ENCODE data around the gene CCDC142. TPM values are rescaled to one million over a fixed set of nuclear protein-coding genes. Genes with fewer than 3 reads are reported as not detected.

Gene CCDC142
- total and polyA plus RNA-seq, 11 donors = 4.4 to 13.4 (median 6.4) TPM

DNA sequence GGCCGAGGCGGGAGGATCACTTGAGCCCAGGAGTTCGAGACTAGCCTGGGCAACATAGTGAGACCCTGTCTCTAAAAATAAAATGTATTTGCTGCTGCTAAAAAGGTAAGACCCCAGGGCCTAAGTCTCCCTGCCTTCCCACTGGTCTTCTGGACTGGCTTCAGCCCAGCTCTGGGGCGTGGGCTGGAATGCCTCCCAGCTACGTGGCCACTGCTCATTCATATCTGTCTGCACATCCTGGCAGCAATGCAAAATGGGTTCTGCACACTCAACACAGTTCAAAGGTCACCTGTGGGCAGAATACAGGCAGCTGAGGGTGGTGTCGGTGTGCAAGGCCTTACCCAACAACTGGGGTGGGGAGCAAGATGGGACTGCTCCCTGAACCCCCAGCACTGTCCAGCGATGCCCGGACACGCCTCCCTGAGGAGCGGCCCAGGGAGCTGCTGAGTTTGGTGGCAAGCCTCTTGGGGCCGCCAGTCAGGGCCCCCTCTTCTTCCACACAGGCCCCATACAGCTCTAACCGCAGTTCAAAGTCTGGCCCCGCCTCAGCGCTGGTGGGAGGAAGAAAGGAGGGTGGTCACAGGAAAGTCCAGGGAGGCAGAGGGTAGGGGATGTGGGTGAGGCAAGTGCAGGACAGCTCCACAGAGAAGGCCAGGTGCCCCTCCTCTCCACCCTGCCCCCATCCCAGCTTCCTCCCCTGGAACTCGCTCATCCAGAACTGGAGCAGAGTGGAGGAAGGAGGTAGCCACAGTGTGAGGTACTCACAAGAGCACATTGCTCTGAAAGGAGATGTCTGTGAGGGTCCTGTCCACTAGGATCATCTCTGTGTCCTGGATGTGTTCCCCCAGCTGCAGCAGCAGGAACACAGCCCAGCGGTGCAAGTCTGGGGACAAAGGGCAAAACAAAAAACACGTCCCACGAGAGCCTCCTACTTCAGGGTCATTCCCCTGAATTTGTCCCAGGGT, 53.0 kb downstream of the CCDC142 start:
- ATAC-seq (no peak), DNase-seq (no peak)
- H3K4me1 ChIP-seq = no peaks in the 10 kb centered on the region
- H3K4me3 ChIP-seq = no peak overlapping the region
- no peaks in the 10 kb centered on the region for H3K27me3 ChIP-seq
- intact Hi-C loops (cut with DNase I) = no loop called here
- H3K36me3 ChIP-seq = peaks cover 0 to 78% (median 68%) of the 10 kb centered on the region in 9 donors
- no peaks in the 10 kb centered on the region for H3K9me3 ChIP-seq
- WGBS, 4 donors = 91 to 94% (median 92%) methylated on average over 15 to 18 of the region's 18 CpGs
- H3K27ac ChIP-seq = no peak overlapping the region
- TF ChIP-seq POLR2A (IDR thresholded peaks at IDR 0.05) = no peak
- TF ChIP-seq, protein P1, sequence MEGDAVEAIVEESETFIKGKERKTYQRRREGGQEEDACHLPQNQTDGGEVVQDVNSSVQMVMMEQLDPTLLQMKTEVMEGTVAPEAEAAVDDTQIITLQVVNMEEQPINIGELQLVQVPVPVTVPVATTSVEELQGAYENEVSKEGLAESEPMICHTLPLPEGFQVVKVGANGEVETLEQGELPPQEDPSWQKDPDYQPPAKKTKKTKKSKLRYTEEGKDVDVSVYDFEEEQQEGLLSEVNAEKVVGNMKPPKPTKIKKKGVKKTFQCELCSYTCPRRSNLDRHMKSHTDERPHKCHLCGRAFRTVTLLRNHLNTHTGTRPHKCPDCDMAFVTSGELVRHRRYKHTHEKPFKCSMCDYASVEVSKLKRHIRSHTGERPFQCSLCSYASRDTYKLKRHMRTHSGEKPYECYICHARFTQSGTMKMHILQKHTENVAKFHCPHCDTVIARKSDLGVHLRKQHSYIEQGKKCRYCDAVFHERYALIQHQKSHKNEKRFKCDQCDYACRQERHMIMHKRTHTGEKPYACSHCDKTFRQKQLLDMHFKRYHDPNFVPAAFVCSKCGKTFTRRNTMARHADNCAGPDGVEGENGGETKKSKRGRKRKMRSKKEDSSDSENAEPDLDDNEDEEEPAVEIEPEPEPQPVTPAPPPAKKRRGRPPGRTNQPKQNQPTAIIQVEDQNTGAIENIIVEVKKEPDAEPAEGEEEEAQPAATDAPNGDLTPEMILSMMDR (IDR thresholded peaks at IDR 0.05) = no peak

DNA sequence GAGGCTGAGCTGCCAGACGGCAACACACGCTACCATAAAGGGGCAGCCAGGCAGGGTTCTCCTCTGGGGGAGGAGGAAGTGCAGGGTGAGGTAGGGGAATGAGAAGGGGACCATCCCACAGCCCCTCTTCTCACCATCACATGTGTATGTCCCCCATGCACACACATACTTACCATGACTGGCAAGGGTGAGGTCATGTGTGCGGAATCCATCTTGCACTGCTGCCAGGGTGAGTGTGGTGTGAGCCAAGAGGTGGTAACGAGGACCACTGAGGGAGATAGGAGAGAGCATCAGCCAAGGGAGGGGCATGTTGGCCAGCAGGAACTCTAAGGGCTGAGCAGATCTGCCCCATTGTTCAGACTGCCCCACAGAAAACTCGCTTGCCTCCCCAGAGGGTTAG, 54.1 kb downstream of the CCDC142 start:
- Histone ChIP-seq H3K4me3 (no peak overlapping the region), H3K4me1 (no peaks in the 10 kb centered on the region), H3K27me3 (no peaks in the 10 kb centered on the region), H3K9me3 (no peaks in the 10 kb centered on the region), H3K36me3 (peaks cover 0 to 79% (median 67%) of the 10 kb centered on the region in 9 donors), H3K27ac (no peak overlapping the region)
- DNase-seq = no peak
- no peak for TF ChIP-seq POLR2A (IDR thresholded peaks at IDR 0.05)
- TF ChIP-seq, protein P1 (IDR thresholded peaks at IDR 0.05) = no peak
- intact Hi-C loops (cut with DNase I) = no loop called here
- WGBS, 4 donors = 70 to 81% (median 74%) methylated on average over 5 of the region's 5 CpGs
- no peak for ATAC-seq

DNA sequence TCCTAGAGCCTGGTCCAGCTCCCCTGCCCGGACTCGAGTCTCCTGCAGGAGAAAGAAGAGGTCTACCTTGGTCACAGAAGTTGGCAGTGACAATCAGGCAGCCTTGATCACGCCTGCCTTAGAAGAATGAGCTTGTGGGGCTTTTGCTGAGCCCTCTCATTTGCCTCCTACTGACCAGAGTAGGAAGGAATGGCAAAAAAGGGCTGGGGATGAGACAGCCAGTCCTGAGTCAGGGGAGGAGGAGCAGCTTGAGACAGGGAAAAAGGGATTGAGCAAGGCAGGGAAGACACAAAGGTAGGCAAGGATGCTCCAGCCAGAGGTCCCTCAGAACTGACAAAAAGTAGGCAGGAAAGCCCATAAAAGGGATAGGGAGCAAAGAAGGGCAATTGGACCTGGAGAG, 55.2 kb downstream of the CCDC142 start:
- Histone ChIP-seq H3K4me1 (no peaks in the 10 kb centered on the region), H3K27me3 (no peaks in the 10 kb centered on the region), H3K4me3 (no peak overlapping the region), H3K36me3 (peaks cover 0 to 79% (median 67%) of the 10 kb centered on the region in 9 donors), H3K9me3 (no peaks in the 10 kb centered on the region), H3K27ac (no peak overlapping the region)
- DNase-seq (no peak), ATAC-seq (no peak)
- intact Hi-C loops (cut with DNase I) = no loop called here
- WGBS, 4 donors = 88 to 92% (median 89%) methylated on average over 3 of the region's 3 CpGs
- TF ChIP-seq POLR2A (IDR thresholded peaks at IDR 0.05) = no peak
- TF ChIP-seq, protein P1 (IDR thresholded peaks at IDR 0.05) = no peak

DNA sequence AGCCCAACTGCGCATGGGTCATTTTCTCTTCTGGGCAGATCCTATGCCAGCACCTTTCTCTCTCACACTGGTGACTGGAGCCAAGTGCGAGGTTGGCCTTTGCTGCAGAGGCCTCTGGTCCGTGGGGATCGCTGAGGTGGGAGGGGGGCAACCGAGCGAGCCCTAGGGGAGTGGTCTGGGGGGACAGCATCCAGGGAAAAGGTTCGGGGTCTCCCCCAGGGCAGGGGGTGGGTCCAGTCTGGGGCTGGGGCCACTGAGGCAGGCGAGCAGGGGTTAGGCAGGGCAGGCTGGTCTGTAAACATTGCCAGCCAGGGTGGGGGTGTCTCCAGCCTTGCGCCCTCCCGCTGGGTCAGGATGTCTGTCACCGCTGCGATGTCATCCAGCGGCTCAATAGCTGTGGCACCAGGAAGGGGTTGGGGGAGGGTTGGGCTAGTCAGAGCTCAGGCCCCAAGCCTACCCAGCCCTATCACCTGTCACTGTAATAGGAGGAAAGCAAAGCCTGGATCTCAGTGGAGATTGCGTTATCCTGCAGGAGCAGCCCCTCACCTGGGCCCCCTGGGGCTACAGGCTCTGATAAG, 56.5 kb downstream of the CCDC142 start:
- Histone ChIP-seq H3K4me3 (no peak overlapping the region), H3K4me1 (peaks cover 0 to 10% (median 5%) of the 10 kb centered on the region in 12 donors), H3K9me3 (no peaks in the 10 kb centered on the region), H3K27me3 (no peaks in the 10 kb centered on the region), H3K36me3 (peaks cover 0 to 66% (median 55%) of the 10 kb centered on the region in 9 donors), H3K27ac (no peak overlapping the region)
- no peak for DNase-seq
- TF ChIP-seq, protein P1 (IDR thresholded peaks at IDR 0.05) = no peak
- no peak for TF ChIP-seq POLR2A (IDR thresholded peaks at IDR 0.05)
- no peak for ATAC-seq
- WGBS, 4 donors = 78 to 84% (median 82%) methylated on average over 11 to 14 of the region's 14 CpGs
- intact Hi-C loops (cut with DNase I) = no loop called here

Measured in heart left ventricle (tissue), 16 donors.